Measurements from ENCODE around the gene CAMK2B. TPM values are rescaled to one million over a fixed set of nuclear protein-coding genes. Genes with fewer than 3 reads are reported as not detected.

Gene CAMK2B
- total RNA-seq, 1 donor from 2014 or later, result 0.23 TPM

DNA sequence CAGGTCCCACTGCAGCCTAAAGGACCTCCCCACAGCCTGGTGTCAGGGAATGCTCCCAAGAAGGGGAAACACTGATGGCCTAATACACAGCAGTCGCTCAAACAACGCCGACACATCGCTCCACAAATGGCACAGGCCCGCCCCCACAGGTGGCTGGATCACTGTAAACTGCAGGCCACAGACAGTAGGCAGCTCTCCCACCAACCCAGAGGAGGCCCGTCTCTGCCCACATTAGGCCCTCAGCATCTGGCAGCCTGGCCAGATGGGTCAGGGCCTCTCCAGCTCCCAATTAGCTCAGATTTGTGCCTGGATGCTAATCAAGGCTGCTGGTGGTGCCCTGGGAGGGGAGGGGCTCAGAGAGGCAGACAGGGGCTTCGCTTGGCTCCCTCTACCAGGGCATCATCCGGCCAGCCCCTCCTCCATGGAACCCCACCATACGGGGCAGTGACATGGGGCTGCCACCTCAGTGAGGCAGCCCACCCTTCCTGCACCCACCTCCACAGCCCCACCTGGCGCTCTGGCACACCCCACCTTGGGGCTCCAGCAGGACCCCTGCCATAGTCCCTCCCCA, 42.7 kb downstream of the CAMK2B start:
- no peak for DNase-seq (ENCODE audit: low spot score)
- H3K27me3 Mint-ChIP-seq (ENCODE audit: unreplicated experiment), result peaks cover 2% of the 10 kb centered on the region

DNA sequence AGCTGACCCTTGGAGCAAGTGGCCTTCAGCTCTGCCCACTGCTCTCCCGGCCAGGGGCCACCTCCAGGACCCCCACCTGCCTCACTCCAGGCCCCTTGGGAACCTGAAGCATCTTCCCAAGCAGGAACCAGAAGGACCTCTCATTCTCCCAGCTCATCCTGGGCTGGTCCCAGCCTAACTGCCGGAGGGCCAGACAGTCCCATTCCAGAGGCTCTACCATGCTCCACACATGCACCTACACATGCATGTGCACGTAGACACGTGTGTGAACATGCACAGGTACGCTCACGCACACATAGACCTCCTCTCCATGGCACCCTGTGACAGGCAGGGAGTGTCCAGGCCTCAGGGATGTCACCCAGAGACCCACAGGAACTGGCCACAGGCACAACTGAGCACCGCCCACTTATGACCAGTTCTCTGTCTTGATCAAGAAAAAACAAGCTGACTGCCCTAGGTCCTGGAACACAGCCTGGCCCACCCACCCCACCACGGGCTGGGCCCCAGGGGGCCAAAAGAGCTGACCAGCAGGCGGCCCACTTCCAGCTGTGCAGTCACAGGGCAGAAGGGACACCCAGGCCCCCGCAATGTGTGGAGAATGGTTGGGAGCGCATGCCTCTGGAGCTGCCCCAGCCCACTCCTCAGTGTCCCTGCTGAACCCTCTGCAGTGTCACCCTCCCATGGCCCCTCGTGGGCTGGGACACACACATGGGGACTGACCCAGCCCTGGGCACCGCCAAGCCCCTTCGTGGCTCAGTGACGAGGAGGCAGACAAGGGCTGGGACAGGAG, 43.4 kb downstream of the CAMK2B start:
- Mint-ChIP-seq H3K27me3 (ENCODE audit: unreplicated experiment) (peaks cover 2% of the 10 kb centered on the region), H3K4me3 (ENCODE audit: unreplicated experiment) (no peak overlapping the region), H3K9me3 (ENCODE audit: unreplicated experiment) (no peaks in the 10 kb centered on the region), H3K36me3 (ENCODE audit: low read depth, unreplicated experiment) (no peaks in the 10 kb centered on the region), H3K4me1 (ENCODE audit: unreplicated experiment) (no peaks in the 10 kb centered on the region), H3K27ac (ENCODE audit: unreplicated experiment) (no peak overlapping the region)
- DNase-seq (ENCODE audit: low spot score), result no peak
- TF ChIP-seq, protein P1, sequence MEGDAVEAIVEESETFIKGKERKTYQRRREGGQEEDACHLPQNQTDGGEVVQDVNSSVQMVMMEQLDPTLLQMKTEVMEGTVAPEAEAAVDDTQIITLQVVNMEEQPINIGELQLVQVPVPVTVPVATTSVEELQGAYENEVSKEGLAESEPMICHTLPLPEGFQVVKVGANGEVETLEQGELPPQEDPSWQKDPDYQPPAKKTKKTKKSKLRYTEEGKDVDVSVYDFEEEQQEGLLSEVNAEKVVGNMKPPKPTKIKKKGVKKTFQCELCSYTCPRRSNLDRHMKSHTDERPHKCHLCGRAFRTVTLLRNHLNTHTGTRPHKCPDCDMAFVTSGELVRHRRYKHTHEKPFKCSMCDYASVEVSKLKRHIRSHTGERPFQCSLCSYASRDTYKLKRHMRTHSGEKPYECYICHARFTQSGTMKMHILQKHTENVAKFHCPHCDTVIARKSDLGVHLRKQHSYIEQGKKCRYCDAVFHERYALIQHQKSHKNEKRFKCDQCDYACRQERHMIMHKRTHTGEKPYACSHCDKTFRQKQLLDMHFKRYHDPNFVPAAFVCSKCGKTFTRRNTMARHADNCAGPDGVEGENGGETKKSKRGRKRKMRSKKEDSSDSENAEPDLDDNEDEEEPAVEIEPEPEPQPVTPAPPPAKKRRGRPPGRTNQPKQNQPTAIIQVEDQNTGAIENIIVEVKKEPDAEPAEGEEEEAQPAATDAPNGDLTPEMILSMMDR (IDR thresholded peaks at IDR 0.05; ENCODE audit: unreplicated experiment), result no peak

More for the DNA sequence above, 42.7 kb downstream of the CAMK2B start:
- Mint-ChIP-seq H3K36me3 (ENCODE audit: low read depth, unreplicated experiment) (no peaks in the 10 kb centered on the region), H3K4me3 (ENCODE audit: unreplicated experiment) (no peak overlapping the region), H3K4me1 (ENCODE audit: unreplicated experiment) (no peaks in the 10 kb centered on the region), H3K9me3 (ENCODE audit: unreplicated experiment) (no peaks in the 10 kb centered on the region), H3K27ac (ENCODE audit: unreplicated experiment) (no peak overlapping the region)
- TF ChIP-seq, protein P1 (IDR thresholded peaks at IDR 0.05; ENCODE audit: unreplicated experiment), result no peak

DNA sequence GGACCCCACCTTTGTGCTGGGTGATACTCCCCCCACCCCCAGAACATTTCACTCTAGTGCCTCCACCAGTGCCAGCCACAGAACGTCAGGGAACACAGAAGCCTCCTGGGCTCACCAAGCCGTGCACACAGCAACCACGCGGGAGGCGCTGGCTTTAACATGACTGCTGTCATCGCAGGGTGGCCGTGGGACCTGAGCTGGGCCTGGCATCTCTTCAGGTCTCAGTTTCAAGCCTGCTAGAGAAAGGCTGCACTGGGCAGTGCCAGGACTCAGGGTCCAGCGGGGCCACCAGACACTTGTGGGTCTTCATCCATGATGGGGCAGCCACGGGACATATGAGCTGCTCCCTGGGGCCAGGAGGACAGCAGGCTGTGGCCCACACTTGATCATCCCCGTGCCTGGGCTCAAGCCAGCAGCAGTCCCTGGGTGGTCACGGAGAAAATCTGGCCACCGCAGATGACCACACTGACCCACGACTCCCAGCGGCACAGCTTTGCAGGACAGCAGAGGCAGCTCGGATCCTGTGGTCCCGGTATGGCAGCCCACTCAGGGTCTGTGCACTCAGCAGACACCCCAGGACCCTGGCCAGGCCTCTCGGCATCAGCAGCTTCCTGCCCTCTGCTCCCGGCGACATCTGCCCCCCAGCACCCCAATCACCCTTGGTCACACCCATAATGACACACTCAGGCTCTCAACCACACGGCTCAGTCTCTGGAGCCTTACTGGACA, 44.2 kb downstream of the CAMK2B start:
- no peaks in the 10 kb centered on the region for H3K36me3 Mint-ChIP-seq (ENCODE audit: low read depth, unreplicated experiment)
- H3K27me3 Mint-ChIP-seq (ENCODE audit: unreplicated experiment), result peaks cover 2% of the 10 kb centered on the region
- H3K27ac Mint-ChIP-seq (ENCODE audit: unreplicated experiment), result no peak overlapping the region
- no peaks in the 10 kb centered on the region for H3K4me1 Mint-ChIP-seq (ENCODE audit: unreplicated experiment)
- no peak for DNase-seq (ENCODE audit: low spot score)
- TF ChIP-seq, protein P1 (IDR thresholded peaks at IDR 0.05; ENCODE audit: unreplicated experiment), result no peak
- no peaks in the 10 kb centered on the region for H3K9me3 Mint-ChIP-seq (ENCODE audit: unreplicated experiment)
- no peak overlapping the region for H3K4me3 Mint-ChIP-seq (ENCODE audit: unreplicated experiment)

DNA sequence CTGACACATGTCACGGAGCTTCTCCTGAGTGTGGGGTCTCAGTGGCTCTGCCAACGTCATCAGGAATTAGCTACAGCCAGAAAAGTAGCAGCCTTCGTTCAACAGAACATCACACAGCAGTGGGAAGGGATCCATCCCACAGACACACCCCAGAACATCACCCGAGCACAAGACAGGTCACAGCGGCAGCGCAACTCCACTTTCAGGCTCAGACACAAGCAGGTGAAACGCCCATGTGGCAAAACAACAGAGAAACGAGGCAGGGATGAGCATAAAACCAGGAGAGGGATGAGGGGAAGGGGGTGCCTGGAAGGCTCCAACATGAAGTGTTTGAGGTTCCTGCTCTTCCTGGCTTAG, 44.8 kb downstream of the CAMK2B start:
- Mint-ChIP-seq H3K27me3 (ENCODE audit: unreplicated experiment) (peaks cover 2% of the 10 kb centered on the region), H3K27ac (ENCODE audit: unreplicated experiment) (peak overlapping the region; percentile 49), H3K9me3 (ENCODE audit: unreplicated experiment) (no peaks in the 10 kb centered on the region), H3K4me1 (ENCODE audit: unreplicated experiment) (no peaks in the 10 kb centered on the region), H3K36me3 (ENCODE audit: low read depth, unreplicated experiment) (no peaks in the 10 kb centered on the region), H3K4me3 (ENCODE audit: unreplicated experiment) (no peak overlapping the region)
- no peak for DNase-seq (ENCODE audit: low spot score)
- TF ChIP-seq, protein P1 (IDR thresholded peaks at IDR 0.05; ENCODE audit: unreplicated experiment), result no peak
